H9 (cell line): ENCODE data around the gene NCAM1. TPM values are rescaled to one million over a fixed set of nuclear protein-coding genes. Genes with fewer than 3 reads are reported as not detected.

Source experiments
- DNase-seq: peaks from one replicate; pipeline ENCODE4 v3.0.0-alpha.2; 2017
- H2AFZ ChIP-seq: one replicate; pipeline ENCODE4 v1.6.1; 2013; ENCODE audit warnings: mild to moderate bottlenecking, low read length, control low read depth, moderate library complexity
- H2AK5ac ChIP-seq: 2 replicates; pipeline ENCODE4 v1.6.1; 2013; ENCODE audit warnings: low read length, control low read depth, mixed read lengths; ENCODE audit not compliant: insufficient read length
- H2BK120ac ChIP-seq: one replicate; pipeline ENCODE4 v1.6.1; 2013; ENCODE audit warnings: low read depth, mild to moderate bottlenecking, low read length, control low read depth, inconsistent platforms; ENCODE audit not compliant: poor library complexity, severe bottlenecking
- H2BK12ac ChIP-seq: 2 replicates; pipeline ENCODE4 v1.6.1; 2013; ENCODE audit warnings: low read length, control low read depth, mixed read lengths, low read depth; ENCODE audit not compliant: insufficient read length
- H2BK15ac ChIP-seq: 2 replicates; pipeline ENCODE4 v1.6.1; 2013; ENCODE audit warnings: low read depth, low read length, control low read depth
- H2BK20ac ChIP-seq: one replicate; pipeline ENCODE4 v1.6.1; 2013; ENCODE audit warnings: low read depth, mild to moderate bottlenecking, low read length, control low read depth, inconsistent platforms; ENCODE audit not compliant: poor library complexity, severe bottlenecking
- H2BK5ac ChIP-seq: 2 replicates; pipeline ENCODE4 v1.6.1; 2013; ENCODE audit warnings: low read length, control low read depth, mixed read lengths; ENCODE audit not compliant: insufficient read length
- H3K14ac ChIP-seq: 2 replicates; pipeline ENCODE4 v1.6.1; 2013; ENCODE audit warnings: low read length, control low read depth; ENCODE audit not compliant: insufficient read depth
- H3K18ac ChIP-seq: 2 replicates; pipeline ENCODE4 v1.6.1; 2013; ENCODE audit warnings: low read depth, mild to moderate bottlenecking, mixed read lengths, low read length, control low read depth; ENCODE audit not compliant: insufficient read length
- H3K23ac ChIP-seq: 2 replicates; pipeline ENCODE4 v1.6.1; 2013; ENCODE audit warnings: low read length, control low read depth, mixed read lengths, low read depth; ENCODE audit not compliant: insufficient read length
- H3K23me2 ChIP-seq: 2 replicates; pipeline ENCODE4 v1.6.1; 2013; ENCODE audit warnings: low read depth, mild to moderate bottlenecking, mixed read lengths, low read length, control low read depth; ENCODE audit not compliant: insufficient read length, poor library complexity, severe bottlenecking
- H3K27ac ChIP-seq: 2 replicates; pipeline ENCODE4 v1.5.1; 2013; ENCODE audit warnings: low read length, control low read depth, mixed read lengths, low read depth; ENCODE audit not compliant: insufficient read length
- H3K27me3 ChIP-seq: 2 replicates; pipeline ENCODE4 v1.6.1; 2013; ENCODE audit warnings: low read length, control low read depth, inconsistent platforms; ENCODE audit not compliant: insufficient read depth
- H3K4ac ChIP-seq: 2 replicates; pipeline ENCODE4 v1.6.1; 2013; ENCODE audit warnings: low read depth, mild to moderate bottlenecking, control low read depth, inconsistent platforms, low read length, moderate library complexity
- H3K4me1 ChIP-seq: 2 replicates; pipeline ENCODE4 v1.6.1; 2013; ENCODE audit warnings: low read length, control low read depth, inconsistent platforms; ENCODE audit not compliant: insufficient read depth
- H3K4me2 ChIP-seq: 2 replicates; pipeline ENCODE4 v1.6.1; 2013; ENCODE audit warnings: low read length, control low read depth, mixed read lengths; ENCODE audit not compliant: insufficient read length, insufficient read depth
- H3K56ac ChIP-seq: 2 replicates; pipeline ENCODE4 v1.6.1; 2013; ENCODE audit warnings: low read depth, mild to moderate bottlenecking, mixed read lengths, low read length, control low read depth; ENCODE audit not compliant: insufficient read length
- H3K79me1 ChIP-seq: 2 replicates; pipeline ENCODE4 v1.6.1; 2013; ENCODE audit warnings: low read depth, mild to moderate bottlenecking, moderate library complexity, low read length, control low read depth, inconsistent platforms; ENCODE audit not compliant: insufficient read depth, poor library complexity, severe bottlenecking
- H3K79me2 ChIP-seq: 2 replicates; pipeline ENCODE4 v1.6.1; 2013; ENCODE audit warnings: low read length, control low read depth, inconsistent platforms; ENCODE audit not compliant: insufficient read depth
- H3K9ac ChIP-seq: 2 replicates; pipeline ENCODE4 v1.6.1; 2013; ENCODE audit warnings: low read length, control low read depth, mixed read lengths; ENCODE audit not compliant: insufficient read length; ENCODE audit errors: extremely low read depth
- H3K9me3 ChIP-seq: one replicate; pipeline ENCODE4 v1.6.1; 2013; ENCODE audit warnings: low read depth, low read length, inconsistent platforms; ENCODE audit not compliant: control insufficient read depth
- H3T11ph ChIP-seq: one replicate; pipeline ENCODE4 v1.6.1; 2013; ENCODE audit warnings: mild to moderate bottlenecking, low read length, control low read depth, inconsistent platforms
- H4K20me1 ChIP-seq: one replicate; pipeline ENCODE4 v1.6.1; 2013; ENCODE audit not compliant: control insufficient read depth, insufficient read length, insufficient read depth
- H4K5ac ChIP-seq: 2 replicates; pipeline ENCODE4 v1.6.1; 2013; ENCODE audit warnings: low read depth, mild to moderate bottlenecking, mixed read lengths, low read length, control low read depth; ENCODE audit not compliant: insufficient read length
- H4K8ac ChIP-seq: replicated peaks from 2 replicates; pipeline ENCODE4 v1.6.1; 2013; ENCODE audit warnings: low read length, control low read depth, mixed read lengths, low read depth; ENCODE audit not compliant: insufficient read length
- H4K91ac ChIP-seq: 2 replicates; pipeline ENCODE4 v1.6.1; 2013; ENCODE audit warnings: low read depth, mild to moderate bottlenecking, moderate library complexity, mixed read lengths, low read length, control low read depth; ENCODE audit not compliant: insufficient read length
- H3K27ac Mint-ChIP-seq, 3 experiments: 2 replicates in 2 of 3; 3 replicates in 1 of 3; pipeline ENCODE4 v1.8.0; 2020 to 2021; ENCODE audit warnings: mixed read lengths in 3 of 3, mild to moderate bottlenecking in 1 of 3, moderate library complexity in 1 of 3
- H3K27me3 Mint-ChIP-seq: 2 replicates; pipeline ENCODE4 v1.8.0; 2021; ENCODE audit warnings: low read depth, mild to moderate bottlenecking, moderate library complexity, mixed read lengths
- H3K36me3 Mint-ChIP-seq, 3 experiments: 2 replicates in 2 of 3; 3 replicates in 1 of 3; pipeline ENCODE4 v1.8.0; 2020 to 2021; ENCODE audit warnings: low read depth in 3 of 3, mixed read lengths in 3 of 3; ENCODE audit not compliant: insufficient read depth in 1 of 3
- H3K4me1 Mint-ChIP-seq, 2 experiments: 2 replicates each; pipeline ENCODE4 v1.8.0; 2020; ENCODE audit warnings: mixed read lengths in 2 of 2
- H3K4me3 Mint-ChIP-seq, 2 experiments: 2 replicates in 1 of 2; 3 replicates in 1 of 2; pipeline ENCODE4 v1.8.0; 2020 to 2021; ENCODE audit warnings: mild to moderate bottlenecking in 2 of 2, mixed read lengths in 2 of 2, moderate library complexity in 1 of 2
- H3K9me3 Mint-ChIP-seq, 2 experiments: 2 replicates in 1 of 2; 3 replicates in 1 of 2; pipeline ENCODE4 v1.8.0; 2020; ENCODE audit warnings: mild to moderate bottlenecking in 2 of 2, mixed read lengths in 2 of 2, moderate library complexity in 1 of 2
- CTCF ChIP-seq: fragments of 200-600 bp; sonication (generic); conservative IDR thresholded peaks from 3 replicates; pipeline ENCODE4 v1.8.0; 2021; ENCODE audit warnings: antibody characterized with exemption, mild to moderate bottlenecking
- WGBS: extraction: QIAGEN DNeasy Blood & Tissue Kit; methylation state at CpG from one replicate; pipeline ENCODE4 v1.1.7; 2013; ENCODE audit warnings: missing lambda C conversion rate, low lambda C conversion rate, mixed read lengths; ENCODE audit not compliant: insufficient read length; ENCODE audit errors: extremely low coverage; 5-methylcytosine and 5-hydroxymethylcytosine counted together
- total RNA-seq: library from RNA; stranded (reverse); gene quantifications from 2 replicates; pipeline ENCODE4 v1.2.1, GENCODE V29; 2021

The NCAM1 gene
- total RNA-seq, 1 experiment from 2014 or later: 2.5 TPM

GRCh38 chr11:113281052-113281725, 320.0 kb downstream of the NCAM1 start:
- Histone ChIP-seq H3K56ac (no peak overlapping the region), H3K14ac (no peak overlapping the region), H3K27ac (no peak overlapping the region), H3K79me1 (no peaks in the 10 kb centered on the region), H2BK15ac (no peak overlapping the region), H3K9me3 (no peaks in the 10 kb centered on the region), H3K79me2 (no peaks in the 10 kb centered on the region), H3K4ac (no peak overlapping the region), H2BK120ac (no peak overlapping the region), H4K20me1 (no peaks in the 10 kb centered on the region), H2BK12ac (no peak overlapping the region), H3K18ac (no peak overlapping the region), H3K4me1 (no peaks in the 10 kb centered on the region), H3K9ac (no peak overlapping the region), H2AK5ac (no peak overlapping the region), H4K8ac (no peak overlapping the region), H3K23ac (no peak overlapping the region), H4K5ac (no peak overlapping the region), H3K23me2 (no peaks in the 10 kb centered on the region), H3K27me3 (no peaks in the 10 kb centered on the region), H4K91ac (no peak overlapping the region), H2AFZ (no peak overlapping the region), H3K4me2 (no peak overlapping the region), H2BK5ac (no peak overlapping the region), H3T11ph (no peak overlapping the region), H2BK20ac (no peak overlapping the region)
- no peak overlapping the region for H3K4me3 Mint-ChIP-seq
- H3K27me3 Mint-ChIP-seq: no peaks in the 10 kb centered on the region; the same call in 1 of the 2 replicates
- DNase-seq: no peak
- TF ChIP-seq CTCF: no peak
- no peak overlapping the region for H3K27ac Mint-ChIP-seq
- no CpG with 5 or more reads among the region's 2 CpGs for WGBS
- no peaks in the 10 kb centered on the region for H3K9me3 Mint-ChIP-seq
- no peaks in the 10 kb centered on the region for H3K36me3 Mint-ChIP-seq
- H3K4me1 Mint-ChIP-seq: no peaks in the 10 kb centered on the region; a peak in 1 of 4 replicates
